ENCODE data around the gene DUOX1. TPM values are rescaled to one million over a fixed set of nuclear protein-coding genes. Genes with fewer than 3 reads are reported as not detected.

The DUOX1 gene
- total and polyA plus RNA-seq, 2 of the 13 experiments (the other 11 are each of a cell fraction or from before 2014, with no cell fraction given), result 0.03 TPM; not detected in 1

- TF ChIP-seq IKZF1 (IDR thresholded peaks at IDR 0.05) (no peak), ZNF460 (CRISPR knock-in tag; IDR thresholded peaks at IDR 0.05; ENCODE audit: borderline replicate concordance) (no peak)
These were observed 38.5 kb downstream of the DUOX1 start (continued) for GRCh38 chr15:45168286-45168685.

DNA sequence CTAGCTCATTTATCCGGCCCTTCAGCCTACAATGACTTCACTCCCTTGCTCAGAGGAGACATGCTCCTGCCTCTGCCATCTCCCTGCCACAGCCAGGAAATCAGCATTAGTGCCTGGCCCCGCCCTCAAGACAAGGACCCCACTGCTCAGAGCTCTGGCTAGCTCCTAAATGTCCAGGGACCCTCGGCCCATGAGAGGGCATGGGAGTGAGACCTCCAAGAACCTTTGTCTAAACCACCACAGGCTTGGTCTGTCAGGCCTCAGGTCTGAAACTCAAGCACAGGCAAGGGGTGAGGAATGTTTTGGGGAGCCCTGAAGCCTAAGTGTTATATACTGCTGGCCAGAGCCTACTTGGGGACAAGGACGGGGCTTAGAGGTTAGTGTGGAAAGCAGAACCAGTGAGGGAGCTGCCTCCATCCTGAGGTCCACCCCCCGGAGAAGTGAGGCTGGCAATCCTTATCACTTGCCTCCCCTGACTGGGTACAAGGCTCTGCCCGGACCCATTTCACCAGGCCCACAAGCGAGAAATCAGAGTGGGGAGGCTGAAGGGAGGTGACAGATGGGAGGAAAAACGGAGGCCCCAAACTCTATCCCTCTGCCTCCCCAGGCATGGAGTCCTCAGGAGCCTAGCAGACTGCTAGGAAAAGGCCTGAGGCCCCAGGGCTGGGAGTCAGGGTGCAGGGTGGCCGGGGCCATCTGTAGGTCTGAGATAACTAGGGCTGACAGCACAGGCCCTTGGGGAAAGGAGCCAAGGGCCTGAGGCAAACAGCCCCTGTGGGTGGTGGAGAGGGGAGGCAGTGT lies 39.2 kb downstream of the DUOX1 start:
- Histone ChIP-seq H4K20me1 (ENCODE audit: insufficient read depth, low read length) (no peaks in the 10 kb centered on the region), H3K36me3 (replicated peaks in 1 of 2; ENCODE audit: control insufficient read depth in 1 of 2, insufficient read depth in 2 of 2, low read length in 2 of 2) (peaks cover 11 to 27% of the 10 kb centered on the region in 2 experiments; a peak in 4 of 5 replicates), H3K9ac (ENCODE audit: insufficient read depth, low read depth, low read length) (no peak overlapping the region), H3K4me2 (ENCODE audit: low read depth, low read length) (no peak overlapping the region), H3K4me3 (replicated peaks in 1 of 3; ENCODE audit: insufficient read depth in 1 of 3, low read depth in 2 of 3, low read length in 3 of 3) (no peak overlapping the region), H3K9me3 (ENCODE audit: low read length) (no peaks in the 10 kb centered on the region), H3K4me1 (ENCODE audit: insufficient read depth, low read length) (peaks cover 25% of the 10 kb centered on the region), H2AFZ (ENCODE audit: low read length) (no peak overlapping the region), H3K27ac (ENCODE audit: extremely low read length, insufficient read depth, low read length) (no peak overlapping the region), H3K79me2 (ENCODE audit: insufficient read depth, low read length) (no peaks in the 10 kb centered on the region), H3K27me3 (ENCODE audit: control insufficient read depth in 1 of 2, insufficient read depth in 2 of 2, low read length in 2 of 2) (no peaks in the 10 kb centered on the region)
- ATAC-seq (no peak), FAIRE-seq (no peak), DNase-seq (ENCODE audit: low spot score) (no peak)
- CTCF ChIA-PET (ENCODE audit: low intra/inter-chr PET ratio, low total read pairs), result no interaction called here
- intact Hi-C loops (cut with micrococcal nuclease; ENCODE audit: unreplicated experiment), result no loop called here
- in situ Hi-C loops (cut with HindIII; ENCODE audit: extremely low pct_ligation_motif_present, low pct_unique_long_range_greater_than_20kb), result no loop called here
- BruUV-seq (replicated peaks), result no TSS peak
- no peak for TF ChIP-seq CHCHD3 (CRISPR knock-in tag; IDR thresholded peaks at IDR 0.05)
- TF ChIP-seq AHR (CRISPR knock-in tag; IDR thresholded peaks at IDR 0.05), result no peak
- TF ChIP-seq GTF3A (CRISPR knock-in tag; conservative IDR thresholded peaks at IDR 0.05), result no peak
- POLR2A ChIA-PET, result interaction anchor here (1.2 to 2.7 kb wide), 4 partner anchors 9 to 31 kb away, joined by 3 to 13 read pairs (median 4); no protein-coding TSS in a partner anchor
- 94% methylated on average over 7 of the region's 9 CpGs for WGBS (ENCODE audit: low lambda C conversion rate)
